NCI-H187 (cell line): ENCODE data around the gene LYPD5.

Experiments
- DNase-seq, 2 experiments: peaks; one replicate each; lab custom pipeline; 2025; lab: John Stamatoyannopoulos, UW

The LYPD5 gene

GRCh38 chr19:43752287-43752875, 49.9 kb downstream of the LYPD5 start:
- DNase-seq: no peak

- DNase-seq: no peak
Observed at GRCh38 chr19:43751466-43752220, 50.6 kb downstream of the LYPD5 start.

DNA sequence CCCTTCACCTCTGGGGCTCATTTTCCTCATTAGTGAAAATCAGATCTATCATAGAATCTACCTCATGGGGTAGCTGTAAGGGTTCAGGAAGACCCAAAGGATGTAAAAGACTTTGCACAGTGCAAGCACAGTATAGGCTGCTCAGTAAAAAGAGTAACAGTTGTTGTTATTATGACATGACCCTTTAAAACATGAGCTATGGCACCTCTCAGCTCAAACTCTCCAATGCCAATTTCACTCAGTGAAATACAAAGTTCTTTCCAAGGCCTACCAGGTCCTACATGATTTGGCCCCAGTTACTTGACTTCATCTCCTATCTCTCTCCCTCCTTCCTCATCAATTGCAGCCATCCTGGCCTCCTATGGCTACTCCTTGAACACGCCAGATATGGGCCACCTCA, 52.3 kb downstream of the LYPD5 start:
- no peak for DNase-seq

GRCh38 chr19:43749152-43749551, 53.1 kb downstream of the LYPD5 start:
- no peak for DNase-seq

GRCh38 chr19:43748685-43749084, 53.6 kb downstream of the LYPD5 start:
- no peak for DNase-seq

GRCh38 chr19:43748205-43748594, 54.0 kb downstream of the LYPD5 start:
- DNase-seq: no peak

GRCh38 chr19:43747557-43748204, 54.6 kb downstream of the LYPD5 start:
- no peak for DNase-seq
